IPS-NIHi11 (cell line): ENCODE results near the gene AGTRAP.

Experiments used
- DNase-seq: peaks from one replicate; pipeline ENCODE4 v3.0.0; 2012; ENCODE audit warnings: mixed read lengths, low spot score

AGTRAP gene

DNA sequence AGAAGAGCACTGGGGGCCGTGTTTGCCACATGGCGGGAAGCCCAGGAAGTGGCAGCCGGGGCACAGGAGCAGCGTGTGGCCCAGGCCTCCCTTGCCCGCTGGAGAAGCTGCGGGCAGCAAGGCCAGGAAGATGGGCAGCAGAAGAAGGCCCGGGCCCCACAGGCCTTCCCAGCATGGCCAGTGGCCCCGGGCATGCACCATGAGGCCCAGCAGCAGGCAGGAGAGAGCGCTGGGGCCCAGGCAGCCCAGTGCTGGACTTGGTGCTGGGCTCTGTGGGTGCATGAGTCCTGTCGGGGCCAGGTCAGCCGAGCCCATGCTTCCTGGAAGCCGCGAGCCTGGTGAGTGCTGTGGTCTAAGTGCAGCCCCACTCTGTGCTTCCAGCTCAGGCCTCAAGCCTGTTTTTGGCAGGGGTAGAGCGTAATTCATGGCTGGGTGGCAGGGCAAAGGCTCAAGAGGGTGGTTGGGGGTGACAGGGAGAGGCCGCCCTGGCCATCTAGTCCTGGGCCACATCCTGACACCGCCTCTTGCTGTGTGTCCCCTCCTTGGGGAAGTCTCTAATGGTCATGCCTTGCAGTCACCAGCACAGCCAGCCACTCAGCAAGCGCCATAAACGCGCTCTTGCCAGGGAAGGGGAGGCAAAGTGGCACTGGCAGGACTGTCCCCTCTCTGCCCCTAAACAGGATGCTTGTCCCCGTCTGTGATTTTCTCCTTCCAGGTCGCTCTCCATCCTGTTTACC lies 48.5 kb downstream of the AGTRAP start:
- no peak for DNase-seq

DNA sequence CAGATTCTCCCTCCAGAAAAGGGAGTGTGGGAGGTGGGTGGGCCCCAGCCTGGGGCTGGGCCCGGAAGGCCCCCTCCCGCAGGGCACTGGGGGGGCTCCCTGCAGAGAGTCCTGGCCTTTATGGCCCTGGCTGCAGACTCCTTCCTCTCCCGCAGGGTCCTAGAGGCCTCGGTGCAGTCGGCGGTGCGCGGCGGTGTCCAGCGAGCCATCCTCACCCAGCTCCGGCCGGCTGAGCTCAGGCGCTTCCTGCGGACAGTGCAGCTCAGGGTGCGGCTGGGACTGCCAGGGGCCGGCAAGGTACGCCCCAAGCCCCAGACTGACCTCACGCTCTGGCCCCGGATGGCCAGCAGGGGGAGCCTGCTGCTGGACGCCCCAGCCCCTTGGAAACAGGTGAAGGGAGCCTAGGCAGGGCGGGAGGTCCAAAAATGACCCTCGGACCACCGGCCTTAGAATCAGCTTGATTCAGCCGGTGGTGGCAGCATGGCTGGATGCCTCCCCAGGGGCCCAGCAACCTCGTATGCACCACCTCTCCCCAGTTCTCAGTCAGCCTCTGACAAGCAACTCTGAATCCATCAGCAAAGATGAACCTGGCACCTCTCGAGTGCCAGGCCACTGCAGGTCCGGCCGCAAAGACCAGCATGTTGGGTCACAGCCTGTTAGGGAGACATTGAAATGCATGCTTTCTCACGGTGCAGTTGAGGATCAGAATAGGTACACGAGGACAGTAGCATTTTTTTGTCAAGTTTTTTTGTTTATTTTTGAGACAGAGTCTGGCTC lies 49.2 kb downstream of the AGTRAP start:
- DNase-seq: peak; percentile 94

DNA sequence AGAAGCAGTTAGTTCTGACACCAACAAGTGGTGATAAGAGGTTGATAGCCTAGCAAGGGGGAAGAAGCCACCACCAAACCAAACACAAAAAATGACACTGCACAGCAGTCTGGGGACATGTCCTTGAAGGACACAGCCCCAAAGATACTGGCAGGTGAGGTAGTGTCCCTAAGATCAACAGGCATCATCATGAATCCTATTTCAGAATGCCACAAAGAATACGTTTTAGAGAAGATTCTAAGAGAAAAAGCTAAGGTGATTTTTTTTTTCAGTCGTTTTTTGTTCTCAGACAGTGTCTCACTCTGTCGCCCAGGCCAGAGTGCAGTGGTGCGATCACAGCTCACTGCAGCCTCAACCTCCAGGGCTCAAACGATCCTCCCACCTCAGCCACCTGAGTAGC lies 50.2 kb downstream of the AGTRAP start:
- DNase-seq: no peak

DNA sequence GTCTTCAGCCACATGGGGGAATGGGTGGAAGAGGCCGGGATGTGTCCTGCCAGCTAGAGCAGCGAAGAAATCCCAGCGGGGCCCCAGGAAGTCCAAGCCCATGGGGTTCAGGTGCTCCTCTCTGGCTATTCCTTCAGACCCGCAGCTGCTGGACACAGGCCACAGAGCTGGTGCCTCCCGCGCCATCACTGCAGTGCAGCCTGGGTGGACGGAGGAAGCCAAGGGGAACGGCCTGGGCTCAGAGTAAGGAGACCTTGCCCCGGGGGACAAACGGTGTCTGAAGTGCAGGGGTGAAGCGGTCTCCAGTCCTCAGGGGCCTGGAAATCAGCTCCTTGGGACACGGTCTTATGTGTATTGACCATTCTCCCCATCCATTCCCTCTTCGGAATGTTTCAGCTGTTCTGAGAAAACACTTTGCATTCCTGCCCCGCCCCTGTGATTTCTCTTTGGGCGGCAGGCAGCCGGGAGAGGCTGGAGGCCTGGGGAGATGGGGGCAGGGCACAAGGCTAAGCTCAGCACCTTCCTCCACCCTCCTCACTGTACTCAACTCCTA lies 51.4 kb downstream of the AGTRAP start:
- peak; percentile 77 for DNase-seq

DNA sequence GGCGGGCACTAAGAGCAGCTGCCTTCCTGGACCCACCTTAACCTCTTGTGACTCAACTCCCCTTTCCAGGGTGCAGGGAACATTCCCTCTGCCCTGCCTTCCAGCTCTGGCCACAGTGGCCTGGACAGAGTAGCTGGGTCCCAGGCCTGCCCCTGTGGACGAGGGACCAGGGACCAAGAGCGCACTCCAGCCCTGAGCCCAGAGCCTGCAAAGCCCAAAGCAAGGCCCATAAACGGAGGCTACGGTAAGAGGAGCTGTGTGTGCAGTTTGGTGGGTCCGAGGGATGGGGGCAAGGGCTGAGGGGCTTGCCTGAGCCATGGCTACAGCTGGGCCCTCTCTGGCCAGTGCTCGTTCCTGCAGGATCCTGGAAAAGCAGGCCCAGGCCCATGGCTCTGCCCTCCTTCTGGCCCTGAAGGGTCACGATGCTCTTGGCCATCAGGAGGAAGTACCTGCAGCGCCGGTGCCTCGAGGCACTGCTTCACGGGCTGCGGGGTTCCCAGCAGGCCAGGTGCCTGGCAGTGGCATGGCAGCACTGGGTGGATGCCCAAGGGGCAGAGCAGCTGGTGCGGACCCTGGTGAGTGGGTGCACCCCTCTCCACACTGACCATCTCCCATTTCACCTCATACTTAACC lies 52.0 kb downstream of the AGTRAP start:
- DNase-seq: no peak

DNA sequence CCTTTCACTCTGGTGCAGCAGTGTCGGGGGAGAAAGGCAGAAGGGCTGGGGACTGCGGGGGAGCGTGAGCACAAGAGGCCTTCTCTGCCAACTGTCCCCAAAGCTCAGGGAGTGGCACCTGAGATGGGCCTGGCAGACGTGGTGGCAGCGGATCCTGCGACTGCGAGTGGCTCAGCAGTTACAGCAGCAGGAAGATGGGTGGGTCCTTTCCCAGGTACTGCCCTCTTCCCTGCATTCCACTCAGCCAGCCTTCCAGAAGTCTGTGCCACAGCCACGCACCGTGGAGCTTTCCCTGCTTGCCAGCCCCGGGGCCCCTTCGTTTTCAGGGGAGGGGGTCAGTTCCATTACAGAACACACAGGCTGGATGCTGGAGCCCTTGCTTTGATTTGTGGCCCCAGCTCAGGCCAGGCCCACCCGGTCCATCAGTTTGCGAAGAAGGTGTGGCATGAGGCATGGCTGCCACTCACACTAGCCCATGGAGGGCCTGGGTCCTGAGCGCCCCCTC lies 52.7 kb downstream of the AGTRAP start:
- DNase-seq: no peak

DNA sequence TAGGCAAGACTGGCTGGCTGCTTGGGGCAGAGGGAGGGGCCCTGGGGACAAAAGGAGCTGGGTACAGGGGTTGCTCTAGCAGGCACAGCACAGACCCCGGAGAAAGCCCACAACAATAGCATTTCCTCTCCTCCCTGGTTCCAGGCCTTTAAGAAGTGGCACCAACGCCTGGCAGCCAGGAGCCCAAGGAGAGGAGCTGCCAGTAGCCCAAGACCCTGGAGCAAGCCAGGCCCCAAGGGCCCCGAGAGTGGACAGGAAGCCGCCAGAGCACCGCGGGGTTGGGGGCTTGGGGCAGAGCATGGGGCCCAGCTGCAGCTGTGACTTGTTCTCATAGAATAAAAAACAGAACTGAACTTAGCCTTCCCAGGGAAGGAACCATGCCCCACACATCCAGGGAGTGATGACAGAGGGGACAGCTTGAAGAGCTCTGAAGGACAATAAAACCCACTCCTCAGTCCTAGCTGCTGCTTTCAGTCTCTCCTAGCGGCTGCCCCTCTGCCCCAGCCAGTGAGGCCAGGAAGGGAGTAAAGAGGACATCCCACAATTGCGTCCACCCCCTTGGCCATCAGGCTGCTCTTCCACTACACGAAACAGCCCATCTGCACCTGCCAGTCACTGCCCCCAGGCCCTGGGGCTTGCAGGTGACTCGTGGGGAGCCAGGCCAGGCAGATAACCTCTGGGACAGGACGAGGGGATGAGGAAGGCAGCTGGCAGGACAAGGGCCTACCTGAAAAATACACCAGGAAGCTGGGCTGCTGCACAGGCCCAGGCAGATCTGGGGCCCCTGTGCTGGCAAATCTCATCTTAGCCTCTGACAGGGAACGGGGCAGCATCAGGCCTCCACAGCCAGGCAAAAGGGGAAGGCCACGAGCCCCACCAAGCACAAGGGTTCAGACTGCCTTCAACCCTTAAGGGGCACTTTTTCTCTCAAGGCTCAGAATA lies 53.5 kb downstream of the AGTRAP start:
- DNase-seq: no peak

DNA sequence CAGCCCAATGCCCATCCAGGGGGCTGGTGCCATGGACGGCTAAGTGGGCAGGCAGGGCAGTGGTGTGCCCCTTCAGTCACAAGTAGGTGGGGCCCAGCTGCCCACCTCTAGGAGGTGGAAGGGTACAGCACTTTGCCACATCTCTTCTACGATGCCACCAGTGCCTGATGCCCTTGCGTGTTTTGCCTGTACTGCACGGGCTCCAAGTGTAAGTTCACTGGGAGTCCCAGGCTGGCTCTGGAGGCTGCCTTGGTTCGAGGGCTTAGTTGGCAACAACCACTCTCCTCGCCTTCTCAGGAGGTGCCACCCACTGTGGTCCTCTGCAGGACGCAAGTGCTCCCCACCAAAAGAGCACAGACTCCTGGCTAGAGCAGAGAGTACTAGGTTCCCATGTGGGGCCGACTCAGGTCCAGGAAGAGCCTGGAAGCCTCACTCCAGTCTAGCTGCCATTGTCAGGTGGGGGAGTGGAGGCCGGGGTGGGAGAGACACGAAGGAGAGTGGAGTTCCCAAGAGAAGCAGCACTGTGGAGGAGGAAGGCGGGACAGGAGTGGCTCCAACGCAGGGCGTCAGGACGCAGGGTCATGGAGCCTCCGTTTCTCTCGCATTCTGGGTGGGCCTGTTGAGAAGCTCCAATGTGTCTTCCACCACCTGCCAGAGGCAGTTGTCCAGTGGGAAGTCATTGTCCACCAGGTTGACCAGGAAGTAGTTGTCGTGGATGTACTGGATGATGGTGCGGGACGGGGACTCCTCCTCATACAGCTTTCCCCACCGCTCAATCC lies 54.4 kb downstream of the AGTRAP start:
- no peak for DNase-seq

DNA sequence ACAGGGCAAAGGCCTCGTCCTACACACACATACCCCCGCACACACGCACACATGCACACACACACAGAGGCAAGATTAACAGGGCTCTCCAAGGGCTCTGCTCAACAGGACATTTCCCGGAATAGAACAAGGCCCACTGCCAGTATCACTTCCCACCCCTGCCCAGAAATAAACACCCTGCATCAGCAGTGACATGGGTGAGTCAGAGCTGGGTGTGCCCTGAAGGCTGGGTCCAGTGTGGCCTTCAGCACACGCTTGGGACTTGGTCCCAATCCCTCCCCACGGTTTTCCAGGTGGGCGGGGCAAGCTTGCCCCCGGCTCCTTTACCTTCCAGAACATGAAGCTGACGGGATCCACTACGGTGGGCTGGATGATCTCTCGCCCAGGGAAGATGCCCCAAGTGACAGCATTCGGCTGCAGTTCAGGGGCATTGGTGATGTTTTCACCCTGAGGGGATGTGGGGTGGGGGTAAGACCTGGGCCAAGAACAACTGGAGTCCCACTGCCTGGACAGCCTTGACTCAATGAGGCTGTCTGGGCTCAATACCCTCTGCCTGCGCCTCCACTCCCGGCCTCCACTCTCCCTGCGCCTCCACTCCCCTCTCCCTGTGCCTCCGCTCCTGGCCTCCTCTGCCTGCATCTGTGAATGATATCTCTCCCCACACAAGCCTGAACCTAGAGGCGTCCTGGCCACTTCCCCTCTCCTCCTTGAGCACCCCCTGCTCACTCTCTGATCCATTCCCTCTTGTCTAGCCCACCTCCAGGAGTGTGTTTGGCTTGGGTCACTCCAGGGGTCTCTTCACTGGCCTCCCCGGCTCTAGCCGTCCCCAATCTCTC lies 55.2 kb downstream of the AGTRAP start:
- no peak for DNase-seq

DNA sequence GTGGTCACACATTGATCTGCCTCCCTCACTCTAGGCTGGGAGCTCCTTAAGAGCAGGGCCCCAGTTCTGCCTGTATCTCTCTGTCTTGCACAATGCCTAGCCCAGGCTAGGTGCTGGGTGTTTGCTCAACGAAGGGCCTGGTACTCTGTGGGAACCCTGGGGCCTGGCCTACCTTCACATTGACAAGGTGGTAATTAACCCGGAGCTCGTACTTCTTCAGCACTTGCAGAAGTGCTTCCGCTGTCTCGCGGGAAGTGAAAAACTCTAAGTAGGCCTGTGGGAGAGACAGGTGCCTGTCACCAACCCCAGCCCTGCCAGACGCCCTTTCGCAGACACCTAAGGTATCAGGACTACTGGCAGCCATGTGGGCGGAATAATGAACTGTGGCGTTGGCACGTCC lies 56.2 kb downstream of the AGTRAP start:
- no peak for DNase-seq

DNA sequence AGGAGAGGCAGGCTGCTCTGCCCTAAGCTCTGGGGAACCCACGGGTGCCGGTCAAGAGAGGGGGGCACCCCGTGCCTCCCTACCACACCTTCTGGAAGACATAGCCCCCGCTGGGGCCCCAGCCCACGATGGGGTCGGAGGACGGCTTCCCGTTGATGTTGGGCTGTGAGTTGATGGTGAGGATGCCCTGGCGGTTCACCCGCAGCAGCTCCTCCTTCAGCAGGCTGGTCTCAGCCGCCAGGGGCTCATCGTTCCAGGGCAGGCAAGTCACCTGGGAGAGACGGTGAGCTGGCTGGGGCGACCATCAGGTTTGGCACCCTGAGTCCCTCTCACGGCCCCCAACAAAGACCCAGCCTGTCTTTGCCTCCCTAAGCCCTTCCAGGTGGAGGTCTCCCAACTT lies 57.9 kb downstream of the AGTRAP start:
- no peak for DNase-seq

DNA sequence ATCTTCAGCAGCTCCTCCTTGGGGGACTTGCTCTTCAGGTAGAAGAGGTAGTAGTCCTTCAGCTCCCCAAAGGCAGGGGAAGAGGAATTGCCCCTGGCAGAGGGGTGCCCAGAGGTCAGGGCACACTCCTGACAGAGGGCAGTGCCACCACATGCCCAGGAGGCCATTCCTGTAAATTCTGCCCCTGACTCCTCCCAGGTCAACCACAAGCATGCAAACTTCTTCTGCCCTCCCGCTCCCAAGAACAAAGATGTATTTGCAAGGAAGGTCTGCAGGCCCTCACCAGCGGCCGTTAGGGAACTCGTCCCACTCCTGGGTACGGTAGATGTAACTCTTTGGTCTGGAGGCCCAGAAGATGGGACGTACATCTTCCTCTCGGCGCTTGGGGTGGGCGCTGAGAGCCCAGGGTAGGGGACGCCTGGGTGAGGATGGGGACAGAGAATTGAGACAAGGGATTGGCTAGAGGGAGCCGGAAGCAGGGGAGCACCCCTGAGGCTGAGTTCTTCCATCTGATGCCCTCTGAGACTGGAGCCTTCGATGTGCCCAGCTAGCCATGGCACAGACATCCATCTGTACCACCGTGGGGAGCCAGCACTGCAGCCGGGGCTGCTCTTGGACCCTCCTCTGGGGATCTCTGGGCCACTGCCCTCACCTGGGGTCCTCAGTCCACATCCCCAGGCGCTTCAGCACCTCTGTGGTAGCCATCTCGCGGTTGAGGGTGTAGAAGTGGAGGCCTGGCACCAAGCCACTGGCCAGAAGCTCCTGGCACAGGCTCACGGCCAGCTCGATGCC lies 58.7 kb downstream of the AGTRAP start:
- no peak for DNase-seq

DNA sequence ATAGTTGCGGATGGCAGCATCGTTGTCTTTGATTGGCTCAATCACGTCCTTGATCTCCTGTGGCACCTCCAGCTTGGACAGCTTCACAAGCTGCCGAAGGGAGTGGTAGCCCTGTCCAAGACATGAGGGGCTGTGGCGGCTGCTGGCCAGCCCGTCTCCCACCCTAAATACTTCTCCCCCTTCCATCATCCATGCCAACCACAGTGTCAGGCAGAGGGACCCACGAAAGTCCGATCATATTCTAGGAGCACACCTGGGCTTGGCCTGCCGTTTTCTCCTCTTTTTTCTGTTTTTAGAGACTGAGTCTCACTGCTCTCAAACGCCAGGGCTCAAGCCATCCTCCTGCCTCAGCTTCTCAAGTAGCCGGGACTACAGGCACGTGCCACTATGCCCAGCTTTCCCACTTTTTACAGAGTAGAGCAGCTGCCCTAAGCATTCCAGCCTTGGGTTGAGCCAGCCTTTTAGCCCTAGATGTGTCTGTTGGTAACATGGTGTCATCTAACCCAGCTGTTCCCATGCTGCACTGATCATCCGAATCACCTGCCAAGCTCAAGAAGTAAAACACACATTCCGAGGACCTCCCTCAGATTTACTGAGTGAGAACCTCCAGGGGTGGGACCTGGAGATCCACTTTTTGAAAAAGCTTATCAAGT lies 59.4 kb downstream of the AGTRAP start:
- DNase-seq: no peak

DNA sequence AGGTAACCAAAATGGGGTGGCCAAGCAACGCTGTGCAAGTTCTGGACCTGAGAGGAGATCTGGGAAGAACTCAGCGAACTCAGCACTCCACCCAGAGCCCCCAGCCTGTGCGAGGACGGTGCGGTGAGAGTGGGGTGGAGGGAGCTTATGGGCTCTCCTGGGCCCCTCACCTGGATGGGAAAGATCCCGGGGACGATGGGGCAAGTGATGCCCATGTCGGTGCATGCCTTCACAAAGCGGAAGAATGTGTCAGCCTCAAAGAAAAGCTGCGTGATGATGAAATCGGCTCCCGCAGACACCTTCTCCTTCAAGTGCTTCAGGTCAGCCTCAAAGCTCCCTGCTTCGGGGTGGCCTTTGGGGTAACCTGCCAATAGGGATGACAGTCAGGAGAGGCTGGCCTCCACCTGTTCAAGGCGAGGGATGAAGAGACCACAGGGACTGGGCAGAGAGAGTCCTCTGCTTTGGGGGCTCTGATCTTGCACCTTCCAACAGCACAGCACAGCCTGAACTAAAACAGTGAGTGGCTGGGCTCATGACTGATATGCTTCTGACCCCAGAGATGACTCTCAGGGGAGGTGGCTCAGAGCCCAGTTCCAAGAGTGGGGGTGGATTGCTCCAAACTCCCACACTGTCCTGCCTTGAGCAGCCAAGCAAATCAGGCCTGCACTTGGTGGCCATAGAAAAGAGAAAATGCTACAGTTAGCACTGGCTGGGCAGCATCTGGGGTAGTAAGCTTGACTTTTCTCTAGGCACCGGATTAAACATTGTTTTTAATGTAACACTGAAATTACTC lies 60.3 kb downstream of the AGTRAP start:
- DNase-seq: no peak

DNA sequence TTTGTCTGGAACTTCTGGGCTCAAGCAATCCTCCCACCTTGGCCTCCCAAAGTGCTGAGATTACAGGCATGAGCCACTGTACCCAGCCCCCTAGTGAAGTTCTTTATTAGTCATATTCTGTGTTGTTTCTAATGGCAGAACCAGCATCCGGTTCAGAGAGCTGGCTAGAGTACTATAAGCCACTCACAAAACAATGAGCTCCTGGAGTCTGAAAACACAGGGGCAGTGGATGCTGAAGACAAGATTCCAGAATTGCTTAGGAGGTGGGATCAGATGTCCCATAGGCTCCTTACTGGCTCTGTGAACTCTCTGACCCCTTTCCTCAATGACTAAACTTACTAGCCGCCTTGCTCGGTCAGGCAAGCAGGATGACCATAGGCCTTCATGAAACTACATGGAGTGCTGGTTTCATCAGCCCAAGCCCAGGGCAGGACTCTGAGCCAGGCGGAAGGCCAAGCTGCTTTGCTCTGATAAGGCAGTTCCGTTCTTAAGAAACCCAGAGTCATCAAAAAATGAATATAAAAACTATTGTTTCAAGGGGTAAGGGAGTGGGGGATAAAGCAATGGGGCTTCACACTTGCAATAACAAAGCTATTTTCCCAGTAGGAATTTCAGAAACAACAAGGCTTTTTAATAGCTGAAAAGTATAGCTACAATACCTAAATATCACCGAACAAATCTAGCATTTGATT lies 61.7 kb downstream of the AGTRAP start:
- DNase-seq: no peak

DNA sequence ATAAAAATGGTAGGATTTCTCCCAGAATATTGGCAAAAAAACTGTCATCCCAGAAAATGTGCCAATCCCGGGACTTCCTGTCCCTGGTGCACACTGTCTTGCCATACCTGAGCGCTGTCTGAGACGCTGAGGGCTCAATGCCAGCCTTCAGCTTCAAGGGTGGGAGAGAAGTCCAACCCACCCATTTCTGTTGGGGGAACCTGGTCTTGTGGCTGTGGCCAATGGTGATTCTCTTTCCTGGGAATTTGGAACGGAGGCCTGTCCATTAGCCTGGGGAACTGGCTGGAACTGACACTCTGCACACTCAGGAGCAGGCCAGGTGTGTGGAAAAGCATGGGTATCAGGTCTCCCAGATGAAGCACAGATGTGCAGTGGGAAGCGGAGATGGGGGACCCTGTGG lies 63.2 kb downstream of the AGTRAP start:
- DNase-seq: no peak

DNA sequence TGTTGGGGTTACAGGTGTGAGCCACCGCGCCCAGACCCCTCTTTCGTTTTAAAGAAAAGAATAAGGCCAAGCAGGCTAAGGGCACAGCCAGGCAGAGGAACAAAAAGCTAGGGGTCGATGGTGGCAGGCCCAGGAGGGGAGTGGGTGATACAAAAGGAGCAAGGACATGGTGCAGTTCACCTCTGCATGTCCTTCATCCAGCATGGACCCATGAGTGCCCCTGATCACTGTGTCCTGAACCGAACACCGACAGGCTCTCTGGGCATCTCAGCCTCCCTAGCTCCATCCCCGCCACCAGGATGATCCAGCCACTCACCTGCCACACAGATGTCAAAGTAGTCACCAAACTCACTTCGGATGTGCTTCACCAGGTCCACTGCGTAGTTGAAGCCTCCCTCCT lies 64.0 kb downstream of the AGTRAP start:
- no peak for DNase-seq
